ENCODE results near the gene REST. TPM values are rescaled to one million over a fixed set of nuclear protein-coding genes. Genes with fewer than 3 reads are reported as not detected.

Gene REST
- total RNA-seq, 1 donor from 2014 or later, result 74.8 TPM

- Histone ChIP-seq H3K4me1 (ENCODE audit: insufficient read depth, low read length) (peaks cover 4% of the 10 kb centered on the region), H3K79me2 (ENCODE audit: insufficient read depth, low read length) (peaks cover 47% of the 10 kb centered on the region), H2AFZ (ENCODE audit: low read depth, low read length) (peak overlapping the region; percentile 51), H4K20me1 (ENCODE audit: insufficient read depth, low read length) (peaks cover 41% of the 10 kb centered on the region), H3K27ac (ENCODE audit: low read depth, low read length) (peak overlapping the region; percentile 74), H3K4me3 (ENCODE audit: insufficient read depth, low read depth, low read length) (peak overlapping the region; percentile 91), H3K9me3 (ENCODE audit: insufficient read depth, low read depth, low read length) (no peaks in the 10 kb centered on the region), H3K9ac (ENCODE audit: low read length) (peak overlapping the region; percentile 89), H3K36me3 (ENCODE audit: insufficient read depth, low read length) (peaks cover 6% of the 10 kb centered on the region), H3K4me2 (ENCODE audit: low read length) (peak overlapping the region; percentile 95), H3K27me3 (ENCODE audit: insufficient read depth, low read length) (peaks cover 6% of the 10 kb centered on the region)
- Mint-ChIP-seq H3K27ac (ENCODE audit: unreplicated experiment) (no peak overlapping the region), H3K27me3 (ENCODE audit: low read depth, unreplicated experiment) (peaks cover 13% of the 10 kb centered on the region), H3K4me1 (ENCODE audit: low read depth, unreplicated experiment) (peaks cover 21% of the 10 kb centered on the region), H3K4me3 (ENCODE audit: unreplicated experiment) (peak overlapping the region; percentile 98), H3K9me3 (ENCODE audit: unreplicated experiment) (peaks cover 2% of the 10 kb centered on the region), H3K36me3 (ENCODE audit: low read depth, unreplicated experiment) (peaks cover 1% of the 10 kb centered on the region)
- peak; percentile 49 for DNase-seq (ENCODE audit: low read depth)
- no peak for TF ChIP-seq EZH2 (IDR thresholded peaks at IDR 0.05; ENCODE audit: insufficient read depth, low read length)
- TF ChIP-seq, protein P1, sequence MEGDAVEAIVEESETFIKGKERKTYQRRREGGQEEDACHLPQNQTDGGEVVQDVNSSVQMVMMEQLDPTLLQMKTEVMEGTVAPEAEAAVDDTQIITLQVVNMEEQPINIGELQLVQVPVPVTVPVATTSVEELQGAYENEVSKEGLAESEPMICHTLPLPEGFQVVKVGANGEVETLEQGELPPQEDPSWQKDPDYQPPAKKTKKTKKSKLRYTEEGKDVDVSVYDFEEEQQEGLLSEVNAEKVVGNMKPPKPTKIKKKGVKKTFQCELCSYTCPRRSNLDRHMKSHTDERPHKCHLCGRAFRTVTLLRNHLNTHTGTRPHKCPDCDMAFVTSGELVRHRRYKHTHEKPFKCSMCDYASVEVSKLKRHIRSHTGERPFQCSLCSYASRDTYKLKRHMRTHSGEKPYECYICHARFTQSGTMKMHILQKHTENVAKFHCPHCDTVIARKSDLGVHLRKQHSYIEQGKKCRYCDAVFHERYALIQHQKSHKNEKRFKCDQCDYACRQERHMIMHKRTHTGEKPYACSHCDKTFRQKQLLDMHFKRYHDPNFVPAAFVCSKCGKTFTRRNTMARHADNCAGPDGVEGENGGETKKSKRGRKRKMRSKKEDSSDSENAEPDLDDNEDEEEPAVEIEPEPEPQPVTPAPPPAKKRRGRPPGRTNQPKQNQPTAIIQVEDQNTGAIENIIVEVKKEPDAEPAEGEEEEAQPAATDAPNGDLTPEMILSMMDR (IDR thresholded peaks at IDR 0.05; ENCODE audit: insufficient read depth, low read depth, low read length), result no peak
- FAIRE-seq, result no peak
These were observed 746 bp downstream of the REST start for GRCh38 chr4:56908206-56909085.

GRCh38 chr4:56909086-56909894 is 1.6 kb downstream of the REST start:
- Histone ChIP-seq H3K4me3 (ENCODE audit: insufficient read depth, low read depth, low read length) (peak overlapping the region; percentile 91), H3K4me1 (ENCODE audit: insufficient read depth, low read length) (peaks cover 4% of the 10 kb centered on the region), H3K36me3 (ENCODE audit: insufficient read depth, low read length) (peaks cover 6% of the 10 kb centered on the region), H2AFZ (ENCODE audit: low read depth, low read length) (peak overlapping the region; percentile 51), H4K20me1 (ENCODE audit: insufficient read depth, low read length) (peaks cover 48% of the 10 kb centered on the region), H3K9ac (ENCODE audit: low read length) (peak overlapping the region; percentile 89), H3K9me3 (ENCODE audit: insufficient read depth, low read depth, low read length) (no peaks in the 10 kb centered on the region), H3K79me2 (ENCODE audit: insufficient read depth, low read length) (peaks cover 55% of the 10 kb centered on the region), H3K27ac (ENCODE audit: low read depth, low read length) (peak overlapping the region; percentile 74), H3K27me3 (ENCODE audit: insufficient read depth, low read length) (peaks cover 6% of the 10 kb centered on the region), H3K4me2 (ENCODE audit: low read length) (peak overlapping the region; percentile 95)
- H3K9me3 Mint-ChIP-seq (ENCODE audit: unreplicated experiment), result peaks cover 2% of the 10 kb centered on the region
- peaks cover 22% of the 10 kb centered on the region for H3K4me1 Mint-ChIP-seq (ENCODE audit: low read depth, unreplicated experiment)
- FAIRE-seq (no peak), DNase-seq (ENCODE audit: low read depth) (peak; percentile 48)
- H3K4me3 Mint-ChIP-seq (ENCODE audit: unreplicated experiment), result peak overlapping the region; percentile 98
- peak overlapping the region; percentile 97 for H3K27ac Mint-ChIP-seq (ENCODE audit: unreplicated experiment)
- no peak for TF ChIP-seq EZH2 (IDR thresholded peaks at IDR 0.05; ENCODE audit: insufficient read depth, low read length)
- TF ChIP-seq, protein P1 (IDR thresholded peaks at IDR 0.05; ENCODE audit: insufficient read depth, low read depth, low read length), result no peak
- H3K36me3 Mint-ChIP-seq (ENCODE audit: low read depth, unreplicated experiment), result peaks cover 1% of the 10 kb centered on the region
- peaks cover 10% of the 10 kb centered on the region for H3K27me3 Mint-ChIP-seq (ENCODE audit: low read depth, unreplicated experiment)

Data from astrocyte (in vitro differentiated cells and primary cell).